Measurements from ENCODE around the gene SLC4A3.
A peak's percentile ranks its signal among the peaks of the same experiment; 100 is the strongest.
"Not testable (repeated sequence)": the region's sequence is repeated elsewhere in the genome, so short reads cannot be mapped to it uniquely, and the experiment has no call there.

Gene SLC4A3

DNA sequence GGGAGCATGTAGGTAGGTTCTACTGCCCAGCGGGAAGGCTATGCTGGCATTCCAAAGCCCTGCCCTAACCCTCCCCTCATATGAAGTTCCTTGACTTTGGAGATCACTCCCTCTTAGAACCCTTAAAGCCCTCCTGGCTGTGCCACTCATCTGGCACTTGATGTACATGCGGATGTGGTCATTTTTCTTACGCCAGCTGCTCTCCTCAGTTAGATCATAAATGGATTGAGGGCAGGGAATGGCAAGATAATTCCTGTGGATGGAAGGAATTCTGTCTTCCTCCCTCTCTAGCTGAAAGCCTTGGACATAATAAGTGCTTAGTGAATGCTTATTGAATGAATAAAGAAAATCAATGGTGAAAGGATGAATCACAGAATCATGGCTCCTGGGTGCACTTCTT lies 51.6 kb downstream of the SLC4A3 start:
- DNase-seq (ENCODE audit: low spot score) = no peak

DNA sequence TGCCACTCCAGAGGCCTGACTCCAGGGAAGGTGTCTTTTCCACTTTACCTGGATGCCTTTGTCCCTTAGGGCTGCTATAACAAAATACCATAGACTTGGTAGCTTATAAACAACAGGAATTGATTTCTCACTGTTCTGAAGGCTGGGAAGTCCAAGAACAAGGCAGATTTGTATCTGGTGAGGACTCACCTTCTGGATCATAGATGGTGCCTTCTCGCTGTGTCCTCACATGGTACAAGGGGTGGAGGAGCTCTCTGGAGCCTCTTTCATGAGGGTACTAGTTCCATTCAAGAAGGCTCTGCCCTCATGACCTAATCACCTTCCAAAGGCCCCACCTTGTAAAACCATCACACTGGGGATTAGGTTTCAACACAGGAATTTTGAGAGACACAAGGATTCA lies 52.1 kb downstream of the SLC4A3 start:
- DNase-seq (ENCODE audit: low spot score) = no peak

DNA sequence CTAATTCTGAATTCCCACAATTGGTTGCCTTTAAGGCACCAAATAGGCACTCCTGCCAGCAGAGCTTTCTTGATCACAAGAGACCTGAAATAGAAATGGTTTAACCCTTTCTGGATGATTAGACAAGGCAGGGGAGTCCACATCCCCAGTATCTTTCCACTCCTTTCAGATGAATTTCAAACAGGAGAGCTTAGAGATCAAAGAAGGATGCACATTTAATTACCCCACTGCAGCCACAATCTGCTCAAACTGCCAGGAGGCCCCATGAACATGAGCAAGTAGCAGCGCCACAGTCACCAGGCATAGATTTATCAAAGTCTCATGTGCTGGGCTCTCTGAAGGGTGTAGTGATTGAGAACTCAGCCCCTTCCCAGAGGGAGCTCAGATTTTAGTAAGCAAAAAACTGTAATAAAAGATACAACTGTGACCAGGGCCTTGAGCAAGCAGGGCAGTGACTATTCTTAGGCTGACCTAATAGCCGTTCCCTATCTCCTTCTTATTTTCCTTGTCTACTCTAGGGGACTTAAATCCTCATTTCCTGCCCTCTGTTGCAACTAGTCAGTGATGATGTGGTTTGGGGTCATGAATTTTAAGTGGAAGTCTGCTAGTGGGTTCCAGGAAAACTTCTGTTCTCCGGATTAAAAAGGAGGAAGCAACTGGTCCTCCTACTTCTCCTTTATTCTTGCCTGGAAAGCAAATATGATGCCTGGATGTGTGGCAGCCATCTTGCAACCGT lies 53.7 kb downstream of the SLC4A3 start:
- no peak for DNase-seq (ENCODE audit: low spot score)

DNA sequence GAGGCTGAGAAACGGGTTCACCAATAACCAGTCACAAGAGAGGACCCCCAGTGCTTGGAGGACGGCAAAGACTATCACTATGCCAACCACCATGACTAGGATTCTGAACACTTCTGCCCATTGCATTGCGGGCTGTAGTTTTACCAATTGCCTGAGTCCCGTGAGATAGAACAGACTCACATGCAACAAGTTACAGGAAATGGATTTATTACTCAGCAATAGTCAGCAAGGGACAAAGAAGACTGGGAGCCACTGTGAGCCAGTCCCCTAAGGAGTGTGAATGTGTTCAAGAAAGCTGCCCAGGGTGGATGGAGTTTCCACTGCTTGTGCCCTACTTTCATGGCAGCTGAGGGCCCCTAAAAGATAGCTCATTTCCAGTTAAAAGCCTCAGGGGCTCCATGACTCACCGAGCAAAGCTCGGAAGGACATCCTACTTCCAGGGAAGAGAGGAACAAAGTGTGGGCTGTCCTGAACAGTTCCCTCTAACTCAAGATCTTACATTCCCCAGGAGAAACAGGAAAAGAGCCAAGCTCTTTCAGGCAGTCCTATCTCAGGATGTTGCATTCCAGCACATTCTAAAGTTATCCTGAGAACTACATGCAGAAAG lies 54.4 kb downstream of the SLC4A3 start:
- peak; percentile 25 for DNase-seq (ENCODE audit: low spot score)

DNA sequence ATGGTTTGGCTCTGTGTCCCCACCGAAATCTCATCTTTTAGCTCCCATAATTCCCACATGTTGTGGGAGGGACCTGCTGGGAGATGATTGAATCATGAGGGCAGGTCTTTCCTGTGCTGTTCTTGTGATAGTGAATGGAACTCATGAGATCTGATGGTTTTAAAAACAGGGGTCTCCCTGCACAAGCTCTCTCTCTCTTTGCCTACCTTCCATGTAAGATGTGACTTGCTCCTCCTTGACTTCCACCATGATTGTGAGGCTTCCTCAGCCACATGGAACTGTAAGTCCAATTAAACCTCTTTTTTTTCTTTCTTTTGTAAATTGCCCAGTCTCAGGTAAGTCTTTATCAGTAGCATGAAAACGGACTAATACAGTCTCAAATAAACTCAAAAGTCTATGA lies 56.0 kb downstream of the SLC4A3 start:
- DNase-seq (ENCODE audit: low spot score) = not testable (repeated sequence)

DNA sequence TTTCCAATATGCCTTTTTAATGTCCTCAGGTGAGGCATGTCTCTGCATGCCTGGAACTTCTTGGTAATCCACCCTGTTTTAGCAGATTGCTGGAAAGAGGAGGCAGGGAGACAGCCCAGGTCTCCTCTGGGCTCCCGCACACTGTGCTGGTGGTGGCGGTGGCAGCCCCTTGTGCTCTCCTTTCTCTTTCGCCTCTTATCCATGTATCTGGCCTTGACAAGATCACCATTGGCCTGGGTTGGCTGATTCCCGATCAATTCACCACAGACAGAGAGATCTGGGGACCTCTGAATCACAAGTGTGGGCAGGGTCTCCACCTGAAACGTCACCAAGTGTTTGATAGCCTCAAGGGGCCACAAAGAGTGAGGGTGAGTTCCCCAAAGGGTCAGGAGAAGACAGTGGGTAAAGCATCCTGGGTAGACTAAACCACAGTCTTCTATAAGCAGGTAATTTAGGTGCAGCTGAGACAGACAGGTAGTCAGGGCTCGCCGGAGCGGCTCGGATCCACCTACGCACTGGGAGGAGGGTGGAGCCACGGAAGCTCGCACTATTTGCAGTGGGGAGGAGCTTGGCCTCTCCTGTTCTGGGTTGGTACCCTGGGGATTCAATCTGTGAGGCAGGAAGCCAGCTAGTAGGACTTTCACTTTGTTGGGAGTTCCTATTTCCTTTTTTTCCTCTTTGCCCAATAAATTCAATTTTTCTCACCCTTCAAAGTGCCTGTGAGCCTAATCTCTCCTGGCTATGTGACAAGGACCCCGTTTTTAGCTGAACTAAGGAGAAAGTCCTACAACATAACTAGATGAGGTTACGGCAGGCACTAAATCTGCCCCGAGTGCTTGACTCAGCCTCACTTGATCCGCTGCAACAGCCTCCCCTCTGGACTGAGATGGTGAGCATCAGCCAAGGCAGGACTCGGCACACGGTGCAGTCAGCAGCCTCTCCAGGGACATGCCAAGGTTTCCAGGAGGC lies 57.6 kb downstream of the SLC4A3 start:
- DNase-seq (ENCODE audit: low spot score) = no peak

DNA sequence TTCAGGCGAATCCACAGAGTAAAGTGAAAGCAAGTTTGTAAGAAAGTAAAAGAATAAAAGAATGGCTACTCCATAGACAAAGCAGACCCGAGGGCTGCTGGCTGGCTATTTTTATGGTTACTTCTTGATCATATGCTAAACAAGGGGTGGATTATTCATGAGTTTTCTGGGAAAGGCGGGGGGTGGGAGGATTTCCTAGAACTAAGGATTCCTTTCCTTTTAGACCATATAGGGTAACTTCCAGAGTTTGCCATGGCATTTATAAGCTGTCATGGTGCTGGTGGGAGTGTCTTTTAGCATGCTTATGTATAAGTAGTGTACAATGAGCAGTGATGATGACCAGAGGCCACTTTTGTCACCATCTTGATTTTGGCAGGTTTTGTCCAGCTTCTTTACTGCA lies 59.8 kb downstream of the SLC4A3 start:
- no peak for DNase-seq (ENCODE audit: low spot score)

DNA sequence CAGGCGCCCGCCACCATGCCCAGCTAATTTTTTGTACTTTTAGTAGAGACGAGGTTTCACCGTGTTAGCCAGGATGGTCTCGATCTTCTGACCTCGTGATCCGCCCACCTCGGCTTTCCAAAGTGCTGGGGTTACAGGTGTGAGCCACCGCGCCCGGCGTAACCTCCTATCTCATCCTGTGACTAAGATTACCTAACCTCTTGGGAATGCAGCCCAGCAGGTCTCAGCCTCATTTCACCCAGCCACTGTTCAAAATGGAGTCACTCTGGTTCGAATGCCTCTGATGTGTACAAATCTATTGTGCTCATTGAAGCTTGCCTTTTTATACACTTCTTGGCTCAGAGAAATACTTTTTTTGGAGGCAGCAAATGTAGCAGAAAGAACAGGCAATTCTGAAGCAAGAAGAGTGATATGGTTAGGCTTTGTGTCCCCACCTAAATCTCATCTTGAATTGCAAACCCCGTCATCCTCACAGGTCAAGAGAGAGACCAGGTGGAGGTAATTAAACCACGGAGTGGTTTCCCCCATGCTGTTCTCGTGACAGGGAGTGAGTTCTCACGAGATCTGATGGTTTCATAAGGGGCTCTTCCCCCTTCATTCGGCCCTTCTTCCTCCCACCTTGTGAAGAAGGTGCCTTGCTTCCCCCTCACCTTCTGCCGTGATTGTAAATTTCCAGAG lies 60.6 kb downstream of the SLC4A3 start:
- no peak for DNase-seq (ENCODE audit: low spot score)

DNA sequence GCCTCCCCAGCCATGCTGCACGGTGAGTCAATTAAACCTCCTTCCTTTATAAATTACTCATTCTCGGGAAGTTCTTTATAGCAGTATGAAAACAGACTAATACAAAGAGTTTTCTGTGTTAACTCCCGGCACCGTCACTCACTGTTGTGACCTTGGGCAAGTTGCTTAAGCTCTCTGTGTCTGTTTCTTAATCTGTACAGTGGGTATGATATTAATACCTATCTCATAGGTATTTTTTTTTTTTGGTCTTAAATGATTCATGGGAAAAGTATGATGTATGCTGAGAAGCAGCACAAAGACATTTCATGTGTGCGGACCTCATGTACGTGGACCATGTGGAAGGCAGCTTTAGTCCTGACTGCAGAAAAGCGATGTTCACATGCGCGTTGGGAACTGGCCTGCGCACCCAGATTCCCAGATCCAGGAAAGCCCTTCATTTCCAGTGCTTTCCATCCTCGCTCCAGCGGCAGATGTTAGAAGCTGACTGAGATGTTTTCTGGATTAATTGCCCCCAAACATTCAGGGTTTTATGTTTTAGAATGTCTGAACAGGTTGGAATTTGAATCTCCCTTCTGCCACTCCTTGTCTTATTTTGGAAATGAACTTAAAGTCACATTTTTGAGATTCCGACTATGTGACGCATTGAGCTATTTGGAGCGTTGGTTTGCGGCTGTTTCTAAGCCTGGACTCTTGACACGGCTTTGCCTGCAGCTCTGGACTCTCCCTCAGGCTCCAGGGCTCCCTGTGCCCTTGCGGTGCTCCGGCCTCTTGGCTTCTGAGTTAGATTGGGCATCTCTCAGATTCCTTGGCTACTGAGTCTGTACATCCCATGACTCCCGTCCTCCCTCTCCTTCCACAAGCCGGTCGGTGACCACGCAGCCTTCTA lies 61.4 kb downstream of the SLC4A3 start:
- peak; percentile 22 for DNase-seq (ENCODE audit: low spot score)

DNA sequence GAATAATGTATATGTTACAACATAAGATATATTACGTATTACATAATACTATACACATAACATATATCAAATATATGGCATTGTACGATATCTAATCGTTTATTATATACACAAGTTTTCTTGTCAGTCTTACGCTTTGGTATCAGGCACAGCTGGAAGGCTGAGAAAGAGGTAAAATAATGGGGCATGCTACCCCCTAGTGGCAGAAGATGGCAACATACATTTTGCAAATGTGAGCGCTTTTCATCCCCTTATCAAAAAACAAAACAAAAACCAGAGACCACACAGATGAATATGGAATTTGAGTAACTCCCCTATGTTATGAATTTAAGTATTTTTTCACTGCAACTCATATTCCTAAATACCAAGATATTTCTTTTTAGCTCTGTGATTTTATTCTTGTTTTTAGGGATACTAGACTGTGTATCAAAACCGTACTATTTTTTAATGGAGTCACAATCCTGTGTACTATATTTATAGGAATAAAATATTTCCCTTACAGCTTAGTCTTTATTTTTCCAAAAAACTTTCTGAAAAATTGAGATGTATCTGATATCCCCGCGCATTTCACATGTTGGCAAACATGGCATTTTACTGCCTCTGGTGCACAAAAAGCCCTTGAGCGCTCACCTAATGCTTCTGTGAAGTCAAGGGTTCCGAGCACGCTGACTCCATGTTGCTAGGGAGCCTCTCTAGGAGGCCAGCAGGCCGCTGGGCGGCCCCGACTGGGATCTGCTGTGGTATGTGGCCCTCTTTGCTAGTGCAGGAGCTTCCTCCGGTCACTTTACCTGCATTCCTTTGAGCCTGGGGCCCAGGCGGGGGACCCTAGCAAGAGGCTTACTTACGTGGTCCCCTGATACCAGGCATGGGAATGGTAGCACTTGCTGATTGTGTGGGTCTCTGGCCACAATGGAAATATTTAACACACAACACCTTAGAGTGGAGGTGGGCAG lies 62.5 kb downstream of the SLC4A3 start:
- DNase-seq (ENCODE audit: low spot score) = peak; percentile 52

DNA sequence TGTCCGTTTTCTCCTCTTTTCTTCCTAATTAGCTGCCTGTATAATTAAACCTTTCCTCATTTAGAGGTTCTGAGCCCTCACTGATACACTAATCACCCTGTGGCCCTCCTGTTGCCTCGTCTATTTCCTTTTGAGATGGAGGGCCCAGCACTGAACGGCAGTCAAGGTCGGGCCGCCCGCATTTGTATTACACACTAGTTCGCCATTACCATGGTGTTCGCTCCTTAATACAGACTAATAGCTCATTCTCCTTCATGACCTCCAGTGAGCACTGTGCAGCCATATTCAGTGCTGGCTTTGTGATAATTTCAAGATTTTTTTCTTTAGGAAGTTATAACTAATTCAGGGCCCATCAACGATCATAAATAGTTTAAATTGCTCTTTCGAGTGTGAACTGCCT lies 64.1 kb downstream of the SLC4A3 start:
- no peak for DNase-seq (ENCODE audit: low spot score)

All from kidney capillary endothelial cell (primary cell).